Measurements from ENCODE around the gene ABHD11.
A peak's percentile ranks its signal among the peaks of the same experiment; 100 is the strongest.
"Not testable (repeated sequence)": the region's sequence is repeated elsewhere in the genome, so short reads cannot be mapped to it uniquely, and the experiment has no call there.

The ABHD11 gene, protein sequence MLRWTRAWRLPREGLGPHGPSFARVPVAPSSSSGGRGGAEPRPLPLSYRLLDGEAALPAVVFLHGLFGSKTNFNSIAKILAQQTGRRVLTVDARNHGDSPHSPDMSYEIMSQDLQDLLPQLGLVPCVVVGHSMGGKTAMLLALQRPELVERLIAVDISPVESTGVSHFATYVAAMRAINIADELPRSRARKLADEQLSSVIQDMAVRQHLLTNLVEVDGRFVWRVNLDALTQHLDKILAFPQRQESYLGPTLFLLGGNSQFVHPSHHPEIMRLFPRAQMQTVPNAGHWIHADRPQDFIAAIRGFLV

DNA sequence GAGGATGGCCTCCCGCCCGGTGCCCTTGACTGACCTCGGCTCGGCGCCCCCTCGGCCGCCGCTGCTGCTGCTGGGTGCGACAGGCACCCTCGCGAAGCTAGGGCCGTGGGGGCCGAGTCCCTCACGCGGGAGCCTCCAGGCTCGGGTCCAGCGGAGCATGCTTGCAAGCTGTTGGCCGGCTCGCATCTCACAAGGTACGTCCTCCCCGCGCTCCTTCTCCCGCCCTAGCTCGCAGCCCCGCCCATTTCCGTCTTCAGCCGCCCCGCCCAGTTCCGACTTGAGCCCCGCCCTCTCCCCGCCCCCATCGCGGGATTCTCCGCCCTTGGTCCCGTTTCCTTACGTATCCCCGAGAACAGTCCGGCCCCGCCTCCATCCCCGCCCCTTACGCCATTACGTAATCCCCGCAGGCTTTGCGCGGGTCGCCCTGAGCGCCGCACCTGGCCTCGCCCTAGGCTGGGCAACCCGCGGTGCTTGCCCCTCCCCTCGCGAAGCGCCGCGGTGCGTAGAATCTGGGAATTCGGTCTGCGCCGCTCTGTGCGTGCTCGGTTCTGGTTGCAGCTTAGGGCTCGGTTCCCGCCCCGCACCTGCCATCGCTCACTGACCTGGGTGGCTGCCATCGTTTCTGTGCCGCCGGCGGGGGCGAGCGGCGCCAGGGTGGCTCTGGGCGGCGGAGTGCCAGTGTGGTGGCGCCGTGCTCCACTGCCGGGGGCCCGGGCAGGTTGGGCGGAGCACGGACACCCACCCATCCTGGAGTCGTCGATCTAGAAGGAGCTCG is at the start of gene ABHD11:
Gene ABHD11, minus strand, starts transcription at position 191 of the 775 bp plus-strand sequence. Its CDS starts 32 bp downstream, at position 159.
- peak; percentile 94 for DNase-seq

DNA sequence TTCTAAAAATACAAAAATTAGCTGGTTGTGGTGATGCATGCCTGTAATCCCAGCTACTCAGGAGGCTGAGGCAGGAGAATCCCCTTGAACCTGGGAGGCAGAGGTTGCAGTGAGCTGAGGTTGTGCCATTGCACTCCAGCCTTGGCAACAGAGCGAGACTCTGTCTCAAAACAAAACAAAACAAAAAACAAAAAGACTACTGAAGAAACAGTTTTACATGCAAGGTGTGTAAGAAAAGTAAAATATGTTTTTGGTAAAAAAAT is 49.1 kb upstream of the ABHD11 start:
- not testable (repeated sequence) for DNase-seq

DNA sequence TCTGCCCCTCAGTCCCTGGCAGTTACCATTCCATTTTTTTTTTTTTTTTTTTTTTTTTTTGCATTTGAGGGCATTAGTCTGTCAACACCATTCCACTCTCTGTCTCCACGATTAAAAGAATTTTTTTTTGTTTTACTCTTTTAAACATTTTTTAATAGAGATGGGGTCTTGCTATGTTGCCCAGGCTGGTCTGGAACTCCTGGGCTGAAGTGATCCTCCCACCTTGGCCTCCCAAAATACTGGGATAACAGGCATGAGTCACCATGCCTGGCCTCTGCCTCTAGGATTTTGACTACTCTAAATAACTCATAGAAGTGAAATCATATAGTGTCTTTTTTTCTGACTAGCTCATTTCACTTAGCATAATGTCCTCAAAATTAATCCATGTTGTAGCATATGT is 48.0 kb upstream of the ABHD11 start:
- no peak for DNase-seq

DNA sequence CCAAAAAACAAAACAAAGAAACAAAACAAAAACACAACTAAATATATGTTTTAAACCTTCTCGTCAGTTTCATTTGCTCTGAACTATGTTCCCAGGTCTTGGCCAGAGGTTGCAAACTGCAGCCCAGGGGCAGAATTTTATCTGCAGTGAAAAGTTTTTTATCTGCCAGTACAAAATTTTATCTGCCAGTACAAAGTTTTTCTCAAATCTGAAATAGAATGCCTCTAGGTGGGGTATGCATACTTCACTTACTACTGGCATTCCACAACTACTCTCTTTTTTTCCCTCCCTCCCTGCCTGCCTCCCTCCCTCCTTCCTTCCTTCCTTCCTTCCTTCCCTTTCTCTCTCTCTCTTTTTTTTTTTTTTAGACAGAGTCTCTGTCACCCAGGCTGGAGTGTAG is 40.9 kb upstream of the ABHD11 start:
- no peak for DNase-seq

DNA sequence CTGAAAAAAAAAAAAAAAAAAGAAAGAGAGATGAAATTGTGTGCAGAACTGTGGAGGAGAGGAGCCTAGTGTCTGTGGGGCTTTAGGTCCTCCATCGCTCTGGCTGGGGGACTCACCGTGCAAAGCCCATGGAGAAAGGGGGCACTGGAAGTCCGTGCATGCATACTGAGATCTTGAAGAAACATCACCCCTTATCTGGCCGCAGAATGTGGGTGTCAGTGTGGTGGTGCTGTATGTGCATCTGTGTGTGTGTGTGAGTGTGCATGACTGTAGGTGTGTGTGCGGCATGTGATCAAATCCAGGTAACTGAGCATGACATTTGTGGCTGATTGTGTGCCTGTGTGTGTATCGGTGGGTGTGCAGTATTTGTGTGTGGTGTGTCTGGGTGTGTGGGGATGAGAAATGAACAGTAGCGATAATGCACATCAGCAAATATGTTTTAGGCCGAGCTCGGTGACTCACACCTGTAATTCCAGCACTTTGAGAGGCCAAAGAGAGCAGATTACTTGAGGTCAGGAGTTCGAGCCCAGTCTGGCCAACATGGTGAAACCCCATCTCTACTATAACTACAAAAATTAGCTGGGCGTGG is 40.3 kb upstream of the ABHD11 start:
- no peak for DNase-seq

DNA sequence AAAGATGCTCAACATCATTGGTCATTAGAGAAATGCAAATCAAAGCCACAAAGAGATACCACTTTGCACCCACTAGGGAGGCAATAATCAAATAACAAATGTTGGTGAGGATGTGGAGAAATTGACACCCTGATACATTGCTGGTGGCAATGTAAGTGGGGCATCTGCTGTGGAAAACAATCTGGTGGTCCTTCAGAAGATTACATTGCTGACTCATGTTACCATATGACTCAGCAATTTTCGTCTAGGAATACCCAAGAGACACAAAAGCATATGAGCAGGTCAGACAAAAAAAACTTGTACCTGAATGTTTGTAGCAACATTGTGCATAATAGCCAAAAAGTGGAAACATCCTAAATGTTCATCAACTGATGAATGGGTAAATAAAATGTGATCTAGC is 36.3 kb upstream of the ABHD11 start:
- DNase-seq, result no peak

DNA sequence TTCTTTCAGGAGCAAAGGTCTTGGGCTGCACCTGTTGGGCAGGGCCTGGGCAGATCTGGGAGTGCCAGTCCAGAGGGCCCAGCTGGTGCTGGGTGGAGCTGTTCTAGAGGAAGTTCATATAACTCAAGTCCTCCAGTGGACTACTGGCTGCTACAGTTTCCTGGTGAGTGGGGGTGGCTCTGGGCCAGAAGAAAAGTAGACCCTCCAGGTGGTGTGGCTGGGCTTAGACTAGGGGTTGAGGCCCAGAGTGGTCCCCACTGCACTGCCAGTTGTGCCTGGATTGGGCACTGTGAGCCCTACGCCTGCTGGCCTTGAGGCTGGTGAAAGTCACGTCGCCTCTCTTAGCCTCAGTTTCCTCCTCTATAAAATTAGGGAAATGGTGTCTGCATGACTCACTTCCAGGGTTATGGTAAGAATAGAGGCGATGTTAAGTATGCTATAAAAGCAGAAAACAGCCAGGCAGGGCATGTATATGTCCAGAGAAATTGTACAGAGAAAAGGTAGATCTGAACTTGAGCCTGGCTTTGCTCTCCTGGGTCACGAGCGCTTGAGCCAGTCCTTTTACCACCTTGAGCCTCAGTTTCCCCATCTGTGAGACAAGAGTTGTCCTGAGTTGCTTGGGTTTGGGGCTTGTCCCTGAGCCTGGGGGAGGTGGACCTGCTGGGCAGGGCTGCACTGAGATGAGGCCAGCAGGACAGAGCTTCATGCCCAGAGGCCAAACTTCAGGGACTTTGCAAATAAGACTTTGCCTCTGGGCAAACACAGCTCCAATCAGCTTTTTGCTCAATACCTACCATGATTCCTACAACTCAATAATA is 35.3 kb upstream of the ABHD11 start:
- no peak for DNase-seq

DNA sequence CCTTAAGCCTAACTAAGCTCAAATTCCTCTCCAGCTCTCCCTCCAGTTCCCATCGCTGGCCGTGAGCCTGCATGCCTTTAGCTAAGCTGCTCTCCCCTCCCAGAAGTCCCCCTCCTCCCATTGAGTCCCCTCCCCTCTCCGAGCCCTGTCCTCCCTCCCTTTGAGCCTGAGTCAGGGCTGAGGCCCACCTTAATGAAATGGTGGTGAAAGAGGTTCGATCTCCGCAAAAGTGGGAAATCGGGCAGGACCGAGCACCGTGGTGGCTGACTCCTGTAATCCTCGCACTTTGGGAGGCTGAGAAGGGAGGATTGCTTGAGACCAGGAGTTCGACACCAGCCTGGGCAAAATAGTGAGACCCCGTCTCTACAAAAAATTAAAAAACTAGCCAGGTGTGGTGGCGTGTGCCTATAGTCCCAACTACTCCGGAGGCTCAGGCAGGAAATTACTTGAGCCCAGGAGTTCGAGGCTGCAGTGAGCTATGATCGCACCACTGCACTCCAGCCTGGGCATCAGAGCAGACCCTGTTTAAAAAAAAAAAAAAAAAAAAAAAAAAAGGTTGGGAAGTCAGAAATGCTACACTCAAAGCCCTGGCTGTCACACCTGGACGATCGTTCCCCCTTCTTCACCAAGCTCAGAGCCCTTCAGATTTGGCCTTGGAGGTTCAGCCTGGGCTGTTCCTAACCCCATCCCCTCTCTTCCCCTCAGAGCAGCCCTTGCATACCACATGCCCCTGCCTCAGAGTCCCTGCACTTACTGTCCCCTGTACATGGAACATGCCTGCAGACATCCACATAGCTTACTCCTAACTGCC is 32.5 kb upstream of the ABHD11 start:
- no peak for DNase-seq

DNA sequence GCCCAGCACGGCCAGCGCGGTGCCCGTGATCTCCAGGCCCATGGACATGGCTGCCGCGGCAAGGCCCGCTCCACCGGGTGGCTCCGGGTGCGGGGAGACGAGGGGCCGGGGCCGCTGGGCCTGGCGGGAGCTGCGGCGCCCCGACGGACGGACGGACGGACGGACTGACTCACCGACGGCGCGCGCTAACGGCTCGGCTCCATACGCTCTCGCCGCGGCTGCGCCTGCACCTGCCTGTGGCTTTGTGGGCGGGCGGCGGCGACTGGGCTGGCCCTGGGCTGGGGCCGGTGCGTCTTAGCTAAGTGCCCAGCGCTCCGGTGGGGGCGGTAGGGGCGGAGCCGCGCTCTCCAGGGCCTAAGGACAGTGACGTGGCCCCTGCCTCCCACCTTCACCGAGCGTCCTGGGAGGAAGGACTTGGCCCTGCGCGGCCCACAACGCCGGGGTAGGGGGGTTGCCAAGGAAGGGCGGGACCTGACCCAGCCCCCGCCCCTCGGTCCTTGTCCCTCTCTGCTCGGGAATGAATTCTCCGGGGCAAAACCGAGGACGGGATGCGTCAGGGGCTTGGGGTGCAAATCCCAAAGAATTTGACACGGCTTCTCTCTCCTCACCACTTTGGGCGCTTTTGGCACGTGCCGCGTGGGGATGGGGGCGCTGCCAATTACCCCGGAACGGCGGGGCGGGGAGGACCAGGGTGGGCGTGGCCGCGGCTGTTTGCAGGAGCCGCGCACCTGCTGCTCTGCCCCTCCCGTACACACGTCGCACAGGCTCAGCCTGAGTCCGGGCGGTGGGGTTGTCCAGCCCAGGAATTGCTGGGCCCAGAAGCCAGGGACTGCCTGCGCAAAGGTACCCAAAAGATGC is 31.6 kb upstream of the ABHD11 start, which contains the start of gene CLDN3:
Gene CLDN3, minus strand, starts transcription at position 269 of the 858 bp plus-strand sequence. Its CDS starts 221 bp downstream, at position 48.
- peak; percentile 81 for DNase-seq

DNA sequence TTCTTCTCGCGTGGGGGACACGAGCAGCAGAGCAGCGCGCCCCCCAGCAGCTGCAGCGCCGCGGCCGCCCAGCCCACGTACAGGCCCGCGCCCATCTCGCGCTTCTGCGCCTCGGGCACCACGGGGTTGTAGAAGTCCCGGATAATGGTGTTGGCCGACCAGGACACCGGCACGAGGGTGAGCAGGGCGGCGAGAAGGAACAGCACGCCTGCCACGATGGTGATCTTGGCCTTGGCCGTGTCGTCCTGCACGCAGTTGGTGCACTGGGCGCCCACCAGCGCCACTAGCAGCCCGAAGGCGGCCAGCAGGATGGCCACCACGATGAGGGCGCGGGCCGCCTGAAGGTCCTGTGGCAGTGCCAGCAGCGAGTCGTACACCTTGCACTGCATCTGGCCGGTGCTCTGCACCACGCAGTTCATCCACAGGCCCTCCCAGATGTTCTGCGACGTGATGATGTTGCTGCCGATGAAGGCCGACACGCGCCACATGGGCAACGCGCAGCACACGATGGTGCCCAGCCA is 30.9 kb upstream of the ABHD11 start:
- DNase-seq, result no peak

DNA sequence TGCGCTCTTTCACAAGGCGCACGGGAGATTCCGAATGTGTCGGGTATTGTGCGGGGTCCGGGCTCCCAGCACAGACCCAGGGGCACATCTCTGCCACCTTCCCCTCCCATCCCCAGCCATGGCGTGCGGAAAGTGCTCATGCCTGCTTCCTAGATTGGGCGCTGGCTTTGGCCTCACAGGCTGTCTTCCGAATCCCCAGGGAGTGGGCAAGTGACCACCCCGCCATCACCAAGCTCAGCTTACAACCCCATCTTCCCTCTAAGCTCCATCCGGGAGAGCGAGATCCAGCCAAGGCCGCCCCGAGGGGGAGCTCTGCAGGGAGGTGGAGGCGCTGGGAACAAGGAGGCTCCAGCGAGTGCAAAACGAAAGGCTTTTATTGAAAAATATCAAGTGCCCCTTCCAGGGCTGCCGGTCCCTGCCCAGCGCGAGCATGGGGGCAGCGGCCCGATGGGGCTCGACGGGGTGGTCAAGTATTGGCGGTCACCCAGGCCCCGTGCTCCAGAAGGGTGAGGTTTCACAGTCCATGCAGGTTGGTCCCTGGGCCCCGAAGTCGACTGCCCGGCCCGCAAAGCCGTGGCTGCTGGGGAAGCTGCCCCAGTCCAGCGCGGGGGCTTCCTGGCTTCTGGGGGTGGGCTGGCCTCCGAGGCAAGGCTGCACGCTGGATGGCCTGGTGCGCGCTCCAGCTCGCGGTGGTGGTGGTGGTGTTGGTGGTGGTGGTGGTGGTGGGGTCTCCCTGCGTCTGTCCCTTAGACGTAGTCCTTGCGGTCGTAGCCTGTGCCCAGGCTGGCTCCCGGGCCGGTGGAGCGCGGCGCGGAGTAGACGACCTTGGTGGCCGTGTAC is 30.3 kb upstream of the ABHD11 start:
- DNase-seq, result no peak

DNA sequence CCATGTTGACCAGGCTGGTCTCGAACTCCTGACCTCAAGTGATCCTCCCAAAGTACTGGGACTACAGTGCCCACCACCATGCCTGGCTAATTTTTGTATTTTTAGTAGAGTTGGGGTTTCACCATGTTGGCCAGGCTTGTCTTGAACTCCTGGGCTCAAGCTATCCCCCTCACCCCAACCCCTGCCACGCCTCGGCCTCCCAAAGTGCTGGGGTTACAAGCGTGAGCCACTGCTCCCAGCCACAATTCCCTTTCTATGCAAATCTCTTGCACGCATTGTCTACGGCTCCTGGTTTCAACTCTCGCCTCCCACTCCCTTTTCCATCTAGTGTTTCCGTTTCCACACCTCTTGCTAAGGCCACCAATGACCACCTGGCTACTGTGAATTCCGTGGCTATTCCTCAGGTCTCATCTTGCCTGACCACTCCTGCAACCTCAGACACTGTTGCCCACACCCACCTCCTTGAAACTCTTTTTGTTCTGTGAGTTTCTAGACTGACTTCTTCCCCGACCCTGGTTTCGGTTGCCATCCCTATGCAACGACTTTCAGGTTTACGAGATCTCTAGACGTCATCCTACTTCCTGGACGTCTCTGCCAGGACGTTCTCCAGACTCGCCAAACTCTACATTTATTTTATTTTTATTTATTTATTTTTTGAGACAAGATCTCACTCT is 28.1 kb upstream of the ABHD11 start:
- DNase-seq, result no peak

DNA sequence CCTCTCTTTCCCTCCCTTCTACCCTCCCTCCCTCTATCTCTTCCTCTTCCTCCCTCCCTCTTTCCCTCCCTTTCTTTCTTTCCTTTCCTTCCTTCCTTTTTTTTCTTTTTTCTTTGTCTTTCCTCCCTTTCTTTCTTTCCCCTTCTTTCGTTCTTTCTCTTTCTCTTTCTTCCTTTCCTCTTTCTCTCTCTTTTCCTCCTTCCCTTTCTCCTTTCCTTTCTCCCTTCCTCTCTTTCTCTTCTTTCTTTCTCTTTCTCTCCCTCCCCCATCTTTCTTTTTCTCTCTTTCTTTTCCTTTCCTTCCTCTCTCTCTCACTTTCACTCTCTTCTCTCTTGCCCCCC is 24.0 kb upstream of the ABHD11 start:
- DNase-seq, result no peak

DNA sequence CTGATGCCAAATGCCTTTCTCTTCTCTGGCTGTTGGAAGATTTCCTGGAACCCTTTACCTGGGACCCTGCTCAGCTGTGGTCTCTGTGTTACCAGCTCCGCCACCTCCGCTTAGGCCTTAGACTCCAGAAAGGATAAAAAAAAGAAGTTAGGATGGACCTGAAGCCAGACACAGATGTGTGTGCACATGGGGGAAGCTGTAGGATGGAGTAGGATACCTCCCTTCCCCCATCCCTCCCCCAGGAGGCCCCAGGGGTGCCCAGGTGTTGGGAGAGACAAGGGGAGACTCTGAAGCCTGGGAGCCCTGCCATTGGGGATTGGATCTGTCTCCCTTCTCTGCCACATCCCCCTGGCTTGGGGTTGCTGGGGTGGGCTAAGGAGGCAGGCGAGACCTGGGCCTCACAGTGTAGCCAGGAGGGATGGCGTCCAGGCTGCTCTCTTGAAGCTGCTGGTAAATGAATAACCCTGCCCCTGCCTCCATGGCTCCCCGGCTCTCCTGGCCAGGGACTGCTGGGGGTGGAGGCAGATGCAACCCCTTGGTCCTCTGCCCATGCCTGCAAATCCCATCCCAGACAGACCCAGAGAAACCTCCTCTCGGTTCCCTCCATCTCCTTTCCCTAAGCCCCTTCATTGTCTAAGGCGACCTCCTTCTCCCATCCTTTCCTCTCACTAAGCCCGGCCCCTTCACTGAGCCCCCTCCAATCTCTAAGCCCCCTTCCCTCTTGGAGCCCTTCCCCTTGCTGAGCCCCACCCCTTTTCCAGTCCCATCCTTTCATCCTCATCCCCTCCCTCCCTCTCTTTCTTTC is 23.5 kb upstream of the ABHD11 start:
- no peak for DNase-seq

DNA sequence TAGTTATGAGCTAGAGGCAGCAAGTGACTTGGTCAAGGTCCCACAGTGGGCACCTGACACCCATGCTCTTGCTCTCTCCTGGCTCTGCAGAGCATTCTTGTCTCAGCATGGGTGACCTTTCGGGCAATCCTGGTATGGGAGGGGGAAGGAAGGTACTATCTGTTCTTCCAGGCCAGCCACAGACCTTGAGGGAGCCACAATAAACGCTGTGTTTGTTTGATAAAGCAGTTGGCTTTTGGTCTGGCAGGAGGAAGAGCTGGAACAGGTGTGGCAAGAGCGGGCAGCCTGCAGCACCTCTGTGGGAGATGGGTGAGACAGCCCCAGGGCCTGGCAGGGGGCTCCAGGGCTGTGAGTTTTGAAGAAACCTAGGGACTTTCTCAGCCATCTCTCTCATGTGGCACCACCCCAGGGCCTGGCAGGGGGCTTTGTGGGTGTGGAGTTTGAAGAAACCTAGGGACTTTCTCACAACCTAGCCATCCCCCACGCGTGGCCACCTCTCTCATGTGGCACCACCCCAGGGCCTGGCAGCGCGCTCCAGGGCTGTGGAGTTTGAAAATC is 20.1 kb upstream of the ABHD11 start:
- DNase-seq, result no peak

DNA sequence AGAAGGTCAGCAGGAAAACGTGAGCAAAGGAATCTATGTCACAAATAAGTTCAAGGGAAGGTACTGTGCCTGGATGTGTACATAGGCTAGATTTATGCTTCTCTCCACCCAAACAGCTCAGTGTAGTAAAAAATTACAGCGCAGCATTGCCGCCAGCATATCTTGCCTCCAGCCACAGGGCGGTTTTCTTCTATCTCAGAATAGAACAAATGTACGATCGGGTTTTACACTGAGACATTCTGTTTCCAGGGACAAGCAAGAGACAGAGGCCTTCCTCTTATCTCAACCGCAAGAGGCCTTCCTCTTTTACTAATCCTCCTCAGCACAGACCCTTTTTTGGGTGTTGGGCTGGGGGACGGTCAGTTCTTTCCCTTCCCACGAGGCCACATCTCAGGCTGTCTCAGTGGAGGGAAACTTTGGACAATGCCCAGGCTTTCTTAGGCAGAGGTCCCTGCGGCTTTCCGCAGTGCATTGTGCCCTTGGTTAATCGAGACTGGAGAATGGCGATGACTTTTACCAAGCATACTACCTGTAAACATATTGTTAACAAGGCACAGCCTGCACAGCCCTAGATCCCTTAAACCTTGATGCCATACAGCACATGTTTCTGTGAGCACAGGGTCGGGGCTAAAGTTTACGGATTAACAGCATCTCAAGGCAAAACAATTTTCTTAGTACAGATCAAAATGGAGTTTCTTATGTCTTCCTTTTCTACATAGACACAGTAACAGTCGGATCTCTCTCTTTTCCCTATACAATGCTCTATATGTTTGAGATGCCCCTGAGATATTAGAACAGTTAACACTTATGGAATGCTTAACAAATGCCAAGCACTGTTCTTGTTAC is 11.6 kb upstream of the ABHD11 start:
- no peak for DNase-seq

DNA sequence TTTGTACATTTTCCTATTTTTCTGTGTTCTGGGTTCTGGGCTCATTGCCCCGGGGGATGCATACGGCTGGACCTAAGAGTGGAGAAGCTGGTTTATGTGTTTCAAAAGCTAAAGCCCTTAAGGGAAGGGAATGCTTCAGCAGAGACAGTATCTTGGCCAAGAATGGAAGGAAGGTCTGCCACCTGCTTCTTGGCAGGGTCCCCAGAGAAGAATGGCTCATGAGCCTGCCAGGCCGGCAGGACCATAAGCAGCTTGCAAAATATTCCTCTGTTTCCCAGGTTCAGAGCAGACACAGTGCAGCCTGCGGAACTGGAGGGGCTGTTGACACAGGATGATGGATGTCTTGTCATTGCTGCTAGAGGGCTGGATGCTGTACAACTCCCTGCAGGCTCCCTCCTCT is 7.8 kb upstream of the ABHD11 start:
- DNase-seq, result no peak
